GM12873 (cell line): ENCODE measurements around the gene TMEM120A.

Experiments used
- TF ChIP-seq, protein P1 (sequence below): IDR thresholded peaks from 2 replicates; pipeline ENCODE4 v1.5.1; 2012; ENCODE audit warnings: low read depth, mild to moderate bottlenecking, moderate library complexity, low read length, control low read depth; ENCODE audit not compliant: insufficient read depth; ENCODE audit errors: missing control alignments

Gene TMEM120A

DNA sequence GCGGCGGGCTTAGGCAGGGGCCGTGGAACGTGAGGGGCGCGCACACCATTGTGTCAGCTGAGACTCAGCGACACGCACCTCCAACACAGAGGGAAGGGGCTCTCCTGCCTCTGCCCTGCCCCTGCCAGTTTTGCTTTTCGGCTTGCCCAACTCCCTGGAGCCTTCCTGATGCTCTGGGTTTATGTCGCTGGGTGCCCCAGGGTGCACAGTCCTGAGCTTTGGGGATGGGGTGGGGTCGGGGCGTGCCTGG lies 13.3 kb downstream of the TMEM120A start:
- TF ChIP-seq, protein P1, sequence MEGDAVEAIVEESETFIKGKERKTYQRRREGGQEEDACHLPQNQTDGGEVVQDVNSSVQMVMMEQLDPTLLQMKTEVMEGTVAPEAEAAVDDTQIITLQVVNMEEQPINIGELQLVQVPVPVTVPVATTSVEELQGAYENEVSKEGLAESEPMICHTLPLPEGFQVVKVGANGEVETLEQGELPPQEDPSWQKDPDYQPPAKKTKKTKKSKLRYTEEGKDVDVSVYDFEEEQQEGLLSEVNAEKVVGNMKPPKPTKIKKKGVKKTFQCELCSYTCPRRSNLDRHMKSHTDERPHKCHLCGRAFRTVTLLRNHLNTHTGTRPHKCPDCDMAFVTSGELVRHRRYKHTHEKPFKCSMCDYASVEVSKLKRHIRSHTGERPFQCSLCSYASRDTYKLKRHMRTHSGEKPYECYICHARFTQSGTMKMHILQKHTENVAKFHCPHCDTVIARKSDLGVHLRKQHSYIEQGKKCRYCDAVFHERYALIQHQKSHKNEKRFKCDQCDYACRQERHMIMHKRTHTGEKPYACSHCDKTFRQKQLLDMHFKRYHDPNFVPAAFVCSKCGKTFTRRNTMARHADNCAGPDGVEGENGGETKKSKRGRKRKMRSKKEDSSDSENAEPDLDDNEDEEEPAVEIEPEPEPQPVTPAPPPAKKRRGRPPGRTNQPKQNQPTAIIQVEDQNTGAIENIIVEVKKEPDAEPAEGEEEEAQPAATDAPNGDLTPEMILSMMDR, result no peak

DNA sequence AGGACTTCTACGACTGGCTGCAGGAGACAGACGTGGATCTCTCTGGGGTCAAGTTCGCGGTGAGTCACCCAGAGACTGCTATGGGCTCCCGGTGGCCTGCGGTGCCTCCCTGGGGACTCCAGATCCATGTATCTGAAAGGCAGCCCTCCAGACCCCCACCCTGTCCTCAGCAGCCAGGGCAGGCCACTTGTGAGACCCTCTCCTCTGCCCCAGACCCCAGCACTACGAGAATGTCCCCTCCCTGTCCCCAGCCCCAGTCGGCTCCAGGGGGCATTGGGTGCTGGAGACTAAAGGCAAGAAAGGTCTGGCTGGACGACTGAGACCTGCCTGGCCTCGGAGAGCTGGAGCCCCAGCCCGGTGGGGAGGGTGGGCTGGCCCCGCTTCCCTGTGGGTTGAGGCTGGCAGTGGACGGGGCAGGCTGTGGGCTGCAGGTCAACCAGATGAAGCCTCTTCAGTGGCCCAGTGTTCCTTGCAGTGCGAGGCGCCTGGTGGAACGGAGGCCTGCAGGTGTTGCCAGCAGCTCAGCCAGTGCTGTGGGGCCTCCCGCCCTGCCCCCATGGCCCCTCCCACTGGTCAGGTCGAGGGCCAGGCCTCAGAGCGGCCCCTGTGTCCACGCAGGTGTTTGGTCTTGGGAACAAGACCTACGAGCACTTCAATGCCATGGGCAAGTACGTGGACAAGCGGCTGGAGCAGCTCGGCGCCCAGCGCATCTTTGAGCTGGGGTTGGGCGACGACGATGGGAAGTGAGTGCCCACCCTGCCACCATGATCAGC lies 13.8 kb downstream of the TMEM120A start:
- TF ChIP-seq, protein P1, result no peak

DNA sequence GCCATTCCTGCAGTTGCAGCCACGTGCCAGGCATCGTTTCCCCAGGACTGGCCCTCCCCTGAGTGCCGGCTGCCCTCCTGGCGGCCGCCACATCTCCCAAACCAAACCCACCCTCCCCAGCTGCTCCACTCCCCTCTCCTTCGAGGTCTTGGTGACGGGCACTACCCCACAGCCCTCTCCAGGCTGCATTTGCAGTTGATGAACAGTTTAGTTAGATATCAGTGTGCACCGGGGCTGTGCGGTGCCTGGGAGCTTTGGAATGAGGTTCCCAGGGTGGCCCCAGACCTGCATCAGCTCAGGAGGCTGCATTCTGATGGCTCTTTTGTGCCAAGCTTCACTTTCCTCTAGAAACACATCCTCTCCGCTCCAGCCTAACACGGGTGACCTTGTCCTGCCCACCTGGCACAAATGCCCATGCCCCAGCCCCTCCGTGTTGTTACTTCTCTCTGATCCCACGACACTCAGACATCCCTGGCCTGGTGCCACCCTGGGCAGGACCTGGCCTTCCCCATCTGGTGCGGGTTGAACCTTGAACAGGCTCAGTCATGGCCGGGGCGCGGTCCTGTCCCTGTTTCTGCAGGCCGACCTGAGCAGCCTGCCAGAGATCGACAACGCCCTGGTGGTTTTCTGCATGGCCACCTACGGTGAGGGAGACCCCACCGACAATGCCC lies 14.5 kb downstream of the TMEM120A start:
- TF ChIP-seq, protein P1, result no peak

DNA sequence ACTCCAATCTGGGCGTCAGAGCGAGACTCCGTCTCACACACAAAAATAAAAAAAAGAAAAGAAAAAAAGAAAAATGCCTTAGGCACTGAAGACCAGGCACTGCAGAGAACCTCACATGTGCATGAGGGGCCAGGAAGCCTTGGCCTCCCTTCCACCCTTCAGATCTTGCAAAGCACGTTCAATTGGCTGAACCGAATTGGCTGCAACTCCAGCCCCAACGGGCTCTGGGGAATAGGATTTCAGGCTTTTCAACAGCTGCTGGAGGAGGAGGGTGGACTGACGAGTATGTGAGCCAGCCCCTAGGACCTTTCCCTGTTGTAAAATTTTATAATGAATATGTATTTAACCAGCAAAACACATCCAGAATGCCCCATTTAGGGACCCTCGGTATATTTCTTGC lies 16.7 kb downstream of the TMEM120A start:
- TF ChIP-seq, protein P1, result no peak

DNA sequence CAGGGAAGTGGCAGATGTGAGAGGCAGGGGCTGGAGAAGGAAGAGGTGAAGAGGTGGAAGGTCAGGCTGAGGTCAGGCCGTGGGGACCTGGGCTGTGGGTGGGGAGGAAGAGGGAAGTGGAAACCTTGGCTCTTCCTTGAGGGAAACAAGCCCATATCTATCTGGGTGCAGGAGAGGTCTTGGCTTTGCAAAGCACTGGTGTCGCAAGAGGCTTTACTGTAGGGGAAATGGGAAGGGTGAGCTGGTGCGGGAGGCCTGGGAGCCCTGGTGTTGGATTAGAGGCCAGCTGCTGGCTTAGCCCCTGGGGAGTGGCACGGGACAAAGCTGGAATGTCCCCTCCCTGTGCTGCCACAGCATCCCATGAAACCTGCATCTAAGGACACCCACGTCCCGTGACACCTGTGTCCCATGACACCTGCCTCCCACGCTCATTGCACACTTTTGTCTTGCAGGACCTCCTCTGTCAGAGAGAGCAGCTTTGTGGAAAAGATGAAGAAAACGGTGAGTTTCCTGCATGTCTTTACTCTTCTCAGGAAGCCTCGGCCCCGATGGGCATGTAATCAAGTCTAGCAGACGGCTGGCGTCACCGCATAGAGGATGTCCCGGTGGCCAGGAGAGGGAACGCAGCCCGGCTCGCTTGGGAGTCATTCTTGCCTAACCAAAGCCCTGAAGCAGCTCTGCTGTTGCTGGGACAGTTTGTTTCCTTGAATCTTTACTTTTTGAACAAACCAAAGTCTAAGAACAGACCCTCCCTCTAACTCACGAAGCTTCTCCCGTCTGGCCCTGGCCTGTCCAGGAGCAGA lies 22.2 kb downstream of the TMEM120A start:
- TF ChIP-seq, protein P1, result peak; percentile 31

DNA sequence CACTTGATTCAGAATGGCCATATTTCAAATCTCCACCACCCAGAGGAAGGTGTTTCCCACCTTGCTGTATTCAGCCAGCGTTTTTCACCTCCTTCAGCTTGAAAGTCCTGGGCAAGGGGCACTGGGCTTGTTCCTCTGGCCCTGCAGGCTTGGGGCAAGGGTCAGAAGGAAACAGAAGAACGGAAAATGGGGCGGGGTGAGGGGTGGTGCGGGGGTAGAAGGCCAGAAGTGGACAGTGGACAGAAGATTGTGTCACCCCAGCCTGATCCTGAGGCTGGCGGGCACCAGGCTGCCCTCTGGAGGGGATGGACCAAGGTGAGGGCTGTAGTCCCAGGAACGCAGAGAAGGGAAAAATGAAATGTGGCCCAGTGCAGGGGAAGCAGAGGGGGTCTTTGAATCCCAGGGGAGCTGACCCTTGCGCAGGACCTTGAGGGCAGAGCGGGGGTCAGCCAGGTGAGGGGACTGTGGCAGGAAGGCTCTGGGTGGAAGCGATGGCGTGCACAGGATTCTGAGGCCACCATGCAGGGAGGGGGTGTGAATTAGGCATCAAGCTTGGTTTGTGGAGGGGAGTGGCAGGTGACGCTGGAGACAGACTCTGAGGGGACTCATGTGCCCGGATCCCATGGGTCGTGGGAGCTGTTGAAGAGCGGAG lies 23.0 kb downstream of the TMEM120A start:
- TF ChIP-seq, protein P1, result no peak

DNA sequence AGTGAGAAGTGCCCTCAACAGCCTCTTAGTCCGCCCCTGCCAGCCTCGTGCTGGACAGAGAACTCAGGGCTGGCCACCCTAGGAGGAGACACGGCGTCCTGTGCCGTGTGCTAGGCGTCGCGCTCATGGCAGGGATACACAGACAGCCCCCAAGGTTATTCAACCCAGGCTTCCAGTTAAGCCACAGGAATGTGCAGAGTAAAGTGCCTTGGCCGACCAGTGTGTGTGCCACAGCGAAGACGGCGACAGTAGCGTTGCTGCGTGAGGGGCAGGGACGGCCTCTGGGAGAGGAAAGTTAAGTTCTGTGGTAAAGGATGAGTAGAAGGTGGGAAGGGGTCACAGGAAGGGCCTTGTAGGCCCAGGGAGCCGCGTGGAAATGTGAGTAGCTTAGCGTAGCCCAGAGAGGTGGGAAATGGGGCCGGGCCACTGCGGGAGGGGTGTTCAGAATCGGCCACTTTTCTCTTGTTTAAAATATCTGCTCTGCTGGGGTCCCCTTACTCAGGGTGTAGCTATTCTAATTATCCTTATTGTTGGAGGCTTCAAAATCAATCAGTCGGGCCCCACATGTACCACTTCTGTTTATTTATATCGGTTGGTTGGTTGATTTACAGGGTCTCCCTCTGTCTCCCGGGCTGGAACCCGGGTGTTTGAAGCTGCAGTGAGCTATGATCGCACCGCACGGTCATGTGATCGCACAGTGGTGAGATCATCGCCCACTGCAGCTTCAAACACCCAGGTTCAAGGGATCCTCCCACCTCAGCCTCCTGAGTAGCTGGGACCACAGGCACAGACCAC lies 24.5 kb downstream of the TMEM120A start:
- TF ChIP-seq, protein P1, result no peak
